Measurements from ENCODE around the gene RHBDD2. TPM values are rescaled to one million over a fixed set of nuclear protein-coding genes. Genes with fewer than 3 reads are reported as not detected.

The RHBDD2 gene
- total and polyA plus RNA-seq, 3 donors from 2014 or later: 106 to 161 (median 109) TPM

DNA sequence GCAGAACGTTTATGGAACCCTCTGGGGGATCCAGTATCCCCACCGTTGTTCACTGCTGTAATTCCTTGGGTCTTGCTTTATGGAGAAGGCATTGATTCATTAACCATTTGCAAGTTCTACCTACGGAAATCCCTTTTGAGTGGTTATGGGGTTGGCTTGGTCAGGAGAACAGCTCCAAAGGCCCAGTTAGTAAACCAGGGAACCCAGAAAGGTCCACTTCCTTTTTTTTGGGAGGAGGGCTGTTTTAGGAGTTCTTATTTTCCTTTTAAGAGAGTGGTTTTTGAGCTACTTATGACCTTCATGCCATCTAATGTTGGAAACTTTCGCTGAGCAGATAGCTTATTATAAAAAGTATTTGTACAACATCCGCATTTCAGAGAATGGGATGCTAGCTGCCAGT is 37.4 kb downstream of the RHBDD2 start:
- Histone ChIP-seq H3K4me3 (peak overlapping the region; percentile 89 to 91), H3K4me1 (peaks cover 31% of the 10 kb centered on the region), H3K36me3 (ENCODE audit: low read depth, missing control alignments) (no peaks in the 10 kb centered on the region), H3K27ac (peak overlapping the region; percentile 73 to 90), H3K27me3 (no peaks in the 10 kb centered on the region), H3K9me3 (no peaks in the 10 kb centered on the region)
- DNase-seq: no peak
- TF ChIP-seq POLR2A (IDR thresholded peaks at IDR 0.05): no peak
- TF ChIP-seq, protein P1, sequence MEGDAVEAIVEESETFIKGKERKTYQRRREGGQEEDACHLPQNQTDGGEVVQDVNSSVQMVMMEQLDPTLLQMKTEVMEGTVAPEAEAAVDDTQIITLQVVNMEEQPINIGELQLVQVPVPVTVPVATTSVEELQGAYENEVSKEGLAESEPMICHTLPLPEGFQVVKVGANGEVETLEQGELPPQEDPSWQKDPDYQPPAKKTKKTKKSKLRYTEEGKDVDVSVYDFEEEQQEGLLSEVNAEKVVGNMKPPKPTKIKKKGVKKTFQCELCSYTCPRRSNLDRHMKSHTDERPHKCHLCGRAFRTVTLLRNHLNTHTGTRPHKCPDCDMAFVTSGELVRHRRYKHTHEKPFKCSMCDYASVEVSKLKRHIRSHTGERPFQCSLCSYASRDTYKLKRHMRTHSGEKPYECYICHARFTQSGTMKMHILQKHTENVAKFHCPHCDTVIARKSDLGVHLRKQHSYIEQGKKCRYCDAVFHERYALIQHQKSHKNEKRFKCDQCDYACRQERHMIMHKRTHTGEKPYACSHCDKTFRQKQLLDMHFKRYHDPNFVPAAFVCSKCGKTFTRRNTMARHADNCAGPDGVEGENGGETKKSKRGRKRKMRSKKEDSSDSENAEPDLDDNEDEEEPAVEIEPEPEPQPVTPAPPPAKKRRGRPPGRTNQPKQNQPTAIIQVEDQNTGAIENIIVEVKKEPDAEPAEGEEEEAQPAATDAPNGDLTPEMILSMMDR (IDR thresholded peaks at IDR 0.05): no peak
- 19 to 30% methylated on average over 5 of the region's 5 CpGs for WGBS, 2 donors
- intact Hi-C loops (cut with DNase I; ENCODE audit: low total_unique reads): no loop called here

DNA sequence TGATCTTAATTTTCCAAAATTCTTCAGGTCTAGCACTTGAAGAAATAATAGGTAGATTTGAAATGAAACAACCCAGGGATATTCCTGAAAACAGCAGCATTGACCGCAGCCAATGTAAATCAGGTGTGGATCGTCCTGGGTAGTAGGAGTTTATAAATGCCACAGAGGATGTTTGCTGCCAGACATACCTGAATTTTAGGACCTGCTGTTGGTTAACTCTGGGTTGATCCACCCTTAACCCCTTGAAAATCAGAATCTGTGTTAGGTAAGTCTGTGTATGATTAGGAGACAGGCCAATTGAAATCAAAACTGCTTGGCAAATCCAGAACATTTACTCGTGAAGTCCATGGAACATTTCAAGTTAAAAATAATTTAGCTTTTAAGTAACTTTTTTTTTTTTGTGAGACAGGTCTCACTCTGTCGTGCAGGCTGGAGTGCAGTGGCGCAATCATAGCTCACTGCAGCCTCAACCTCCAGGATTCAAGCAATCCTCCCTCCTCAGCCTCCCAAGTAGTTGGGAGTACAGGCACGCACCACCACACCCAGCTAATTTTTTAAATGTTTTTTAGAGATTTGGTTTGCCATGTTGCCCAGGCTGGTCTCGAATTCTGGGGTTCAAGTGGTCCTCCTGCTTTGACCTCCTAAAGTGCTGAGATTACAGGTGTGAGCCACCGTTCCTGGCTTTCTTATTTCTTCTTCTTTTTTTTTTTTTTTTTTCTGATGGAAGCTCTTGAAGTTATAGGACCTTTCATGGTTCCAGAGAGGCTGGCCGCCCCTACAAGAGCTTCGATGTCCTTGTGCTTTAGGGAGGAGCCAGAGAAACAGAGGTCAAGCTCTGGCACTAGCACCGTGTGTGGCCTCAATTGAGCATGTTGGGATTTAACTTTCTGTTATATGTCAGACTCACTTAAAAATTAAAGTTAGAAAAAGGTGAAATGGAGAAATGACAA is 38.1 kb downstream of the RHBDD2 start:
- H3K36me3 ChIP-seq (ENCODE audit: low read depth, missing control alignments): no peaks in the 10 kb centered on the region
- peak; percentile 38 for DNase-seq
- H3K27ac ChIP-seq: peak overlapping the region in 1 of 2 donors; percentile 90
- 61 to 62% methylated on average over 11 of the region's 11 CpGs for WGBS, 2 donors
- H3K9me3 ChIP-seq: no peaks in the 10 kb centered on the region
- peaks cover 31% of the 10 kb centered on the region for H3K4me1 ChIP-seq
- H3K4me3 ChIP-seq: no peak overlapping the region
- intact Hi-C loops (cut with DNase I; ENCODE audit: low total_unique reads): no loop called here
- TF ChIP-seq POLR2A (IDR thresholded peaks at IDR 0.05): no peak
- TF ChIP-seq, protein P1 (IDR thresholded peaks at IDR 0.05): no peak
- no peaks in the 10 kb centered on the region for H3K27me3 ChIP-seq

DNA sequence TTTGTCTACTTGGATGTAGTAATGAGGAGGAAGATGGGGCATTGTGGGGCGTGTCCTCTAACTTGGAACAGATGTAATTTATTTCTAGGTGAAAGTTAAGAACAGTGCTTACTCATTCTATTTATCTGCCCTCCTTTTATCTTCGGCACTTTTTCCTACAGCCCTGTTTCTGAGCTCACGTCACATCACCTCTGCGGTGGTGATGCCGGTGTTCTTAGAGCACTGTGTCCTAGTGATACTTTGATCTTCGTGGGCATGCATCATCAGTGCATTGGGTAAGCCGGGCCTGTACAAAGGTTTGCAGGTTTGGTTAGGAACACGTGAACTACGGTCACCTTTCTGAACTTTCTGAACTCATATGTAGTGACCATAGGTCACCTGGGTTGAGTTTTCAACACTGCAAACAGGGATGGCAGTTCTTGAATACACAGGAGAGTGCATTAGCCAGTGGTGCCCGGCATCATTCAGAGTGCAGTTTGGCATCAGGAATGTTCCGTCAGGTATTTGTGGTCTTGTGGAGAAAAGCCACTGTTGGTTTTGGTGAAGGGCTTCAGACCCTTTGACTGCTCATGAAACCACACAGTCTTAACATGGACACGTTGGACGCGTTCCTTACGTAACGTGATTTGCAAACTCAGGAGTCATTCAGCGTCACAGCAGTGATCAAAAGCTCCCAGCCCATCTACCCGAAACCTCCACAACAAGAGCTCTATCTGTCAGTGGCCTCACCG is 41.8 kb downstream of the RHBDD2 start:
- intact Hi-C loops (cut with DNase I; ENCODE audit: low total_unique reads): no loop called here
- no peaks in the 10 kb centered on the region for H3K36me3 ChIP-seq (ENCODE audit: low read depth, missing control alignments)
- H3K9me3 ChIP-seq: no peaks in the 10 kb centered on the region
- H3K4me1 ChIP-seq: peaks cover 26% of the 10 kb centered on the region
- WGBS, 2 donors: 83 to 87% methylated on average over 18 to 19 of the region's 19 CpGs
- no peak overlapping the region for H3K4me3 ChIP-seq
- H3K27ac ChIP-seq: no peak overlapping the region
- TF ChIP-seq POLR2A (IDR thresholded peaks at IDR 0.05): no peak
- TF ChIP-seq, protein P1 (IDR thresholded peaks at IDR 0.05): no peak
- no peak for DNase-seq
- H3K27me3 ChIP-seq: no peaks in the 10 kb centered on the region

DNA sequence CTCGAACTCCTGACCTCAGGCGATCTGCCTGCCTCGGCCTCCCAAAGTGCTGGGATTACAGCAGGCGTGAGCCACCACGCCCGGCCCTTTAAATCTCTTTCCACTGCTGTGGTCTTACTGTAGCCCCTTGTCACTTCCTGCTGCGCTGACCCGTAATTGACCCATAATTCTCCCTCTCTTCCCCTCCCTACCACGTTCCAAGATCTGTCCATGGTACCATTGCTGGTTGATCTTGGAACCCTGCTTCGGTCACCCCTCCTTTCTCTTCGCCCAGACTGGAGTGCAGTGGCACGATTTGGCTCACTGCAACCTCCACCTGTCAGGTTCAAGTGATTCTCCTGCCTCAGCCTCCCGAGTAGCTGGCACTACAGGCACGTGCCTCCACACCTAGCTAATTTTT is 42.6 kb downstream of the RHBDD2 start:
- Histone ChIP-seq H3K9me3 (no peaks in the 10 kb centered on the region), H3K36me3 (ENCODE audit: low read depth, missing control alignments) (no peaks in the 10 kb centered on the region), H3K27ac (no peak overlapping the region), H3K27me3 (no peaks in the 10 kb centered on the region), H3K4me1 (peaks cover 26% of the 10 kb centered on the region), H3K4me3 (no peak overlapping the region)
- intact Hi-C loops (cut with DNase I; ENCODE audit: low total_unique reads): no loop called here
- TF ChIP-seq POLR2A (IDR thresholded peaks at IDR 0.05): no peak
- TF ChIP-seq, protein P1 (IDR thresholded peaks at IDR 0.05): no peak
- 80 to 83% methylated on average over 14 of the region's 14 CpGs for WGBS, 2 donors
- DNase-seq: no peak
